IMR-90 (cell line): ENCODE data around the gene EAF2. TPM values are rescaled to one million over a fixed set of nuclear protein-coding genes. Genes with fewer than 3 reads are reported as not detected.

Experiments used
- ATAC-seq: fragments of 200-7000 bp; cut with Tn5 transposase; 2 replicates; pipeline ENCODE4 v1.9.1; 2020; ENCODE audit warnings: low read depth, mild to moderate bottlenecking, moderate library complexity
- BruUV-seq: library from RNA; stranded (reverse); fragments of 400-500 nt; replicated peaks from 2 replicates; lab custom pipeline; 2021; lab: Mats Ljungman, UMichigan
- CTCF ChIA-PET: fragments of 300-600 bp; formaldehyde crosslinking; extraction: SDS; loops from one replicate; lab custom pipeline; 2021; ENCODE audit warnings: antibody characterized with exemption; lab: Yijun Ruan, JAX
- POLR2A ChIA-PET: fragments of 300-600 bp; sonication (Branson Sonifier 250); formaldehyde crosslinking; loops from one replicate; lab custom pipeline; 2022; ENCODE audit warnings: antibody characterized with exemption; ENCODE audit not compliant: unreplicated experiment; lab: Charles Lee
- DNase-seq: peaks from one replicate; pipeline ENCODE4 v3.0.0; 2013
- H2AFZ ChIP-seq: replicated peaks from 2 replicates; pipeline ENCODE3; 2013; ENCODE audit warnings: low read length, mild to moderate bottlenecking; ENCODE audit not compliant: poor library complexity
- H2AK5ac ChIP-seq: 2 replicates; pipeline ENCODE4 v1.6.1; 2013; ENCODE audit warnings: low read depth, low read length, inconsistent platforms
- H2AK9ac ChIP-seq: replicated peaks from 2 replicates; pipeline ENCODE3; 2013; ENCODE audit warnings: mild to moderate bottlenecking, low read depth, low read length, moderate library complexity; ENCODE audit not compliant: poor library complexity
- H2BK120ac ChIP-seq: 2 replicates; pipeline ENCODE4 v1.6.1; 2013; ENCODE audit warnings: low read depth, low read length, inconsistent platforms
- H2BK15ac ChIP-seq: 3 replicates; pipeline ENCODE4 v1.6.1; 2013; ENCODE audit warnings: low read depth, low read length, inconsistent platforms
- H2BK20ac ChIP-seq: 2 replicates; pipeline ENCODE4 v1.6.1; 2013; ENCODE audit warnings: low read depth, mild to moderate bottlenecking, inconsistent platforms, low read length, moderate library complexity
- H2BK5ac ChIP-seq: 2 replicates; pipeline ENCODE4 v1.6.1; 2013; ENCODE audit warnings: mild to moderate bottlenecking, low read depth, low read length, inconsistent platforms; ENCODE audit not compliant: poor library complexity, severe bottlenecking
- H3K14ac ChIP-seq: replicated peaks from 2 replicates; pipeline ENCODE4 v1.6.1; 2013; ENCODE audit warnings: low read depth, low read length, inconsistent platforms
- H3K18ac ChIP-seq: 2 replicates; pipeline ENCODE4 v1.6.1; 2013; ENCODE audit warnings: low read depth, low read length, control low read depth
- H3K23ac ChIP-seq: 2 replicates; pipeline ENCODE4 v1.6.1; 2013; ENCODE audit warnings: low read depth, low read length, inconsistent platforms
- H3K27ac ChIP-seq: 2 replicates; pipeline ENCODE4 v1.5.1; 2013; ENCODE audit warnings: mild to moderate bottlenecking, control low read depth, low read length; ENCODE audit not compliant: insufficient read depth
- H3K27me3 ChIP-seq: 2 replicates; pipeline ENCODE4 v1.6.1; 2013; ENCODE audit warnings: low read length; ENCODE audit not compliant: control insufficient read depth, insufficient read depth
- H3K36me3 ChIP-seq: 2 replicates; pipeline ENCODE4 v1.6.1; 2013; ENCODE audit warnings: low read length, mixed read lengths; ENCODE audit not compliant: control insufficient read depth, insufficient read depth
- H3K4ac ChIP-seq: 2 replicates; pipeline ENCODE4 v1.6.1; 2013; ENCODE audit warnings: low read depth, low read length, inconsistent platforms
- H3K4me1 ChIP-seq: 2 replicates; pipeline ENCODE4 v1.6.1; 2013; ENCODE audit warnings: low read length, mixed read lengths; ENCODE audit not compliant: control insufficient read depth, insufficient read depth
- H3K4me2 ChIP-seq: 2 replicates; pipeline ENCODE4 v1.6.1; 2013; ENCODE audit warnings: low read depth, mild to moderate bottlenecking, control low read depth, low read length, moderate library complexity
- H3K4me3 ChIP-seq: 2 replicates; pipeline ENCODE4 v1.5.1; 2013; ENCODE audit warnings: low read depth, mild to moderate bottlenecking, control low read depth, low read length, moderate library complexity; ENCODE audit not compliant: insufficient read depth
- H3K56ac ChIP-seq: 2 replicates; pipeline ENCODE4 v1.6.1; 2013; ENCODE audit warnings: low read length, inconsistent platforms; ENCODE audit not compliant: insufficient read depth; ENCODE audit errors: extremely low read depth
- H3K79me1 ChIP-seq, 2 experiments: 2 replicates each; pipeline ENCODE4 v1.6.1; 2013; ENCODE audit warnings: low read length in 2 of 2, inconsistent platforms in 1 of 2, low read depth in 1 of 2
- H3K9ac ChIP-seq: 2 replicates; pipeline ENCODE4 v1.6.1; 2013; ENCODE audit warnings: low read depth, low read length, control low read depth
- H3K9me1 ChIP-seq: 2 replicates; pipeline ENCODE4 v1.6.1; 2013; ENCODE audit warnings: low read length, inconsistent platforms; ENCODE audit not compliant: insufficient read depth
- H3K9me3 ChIP-seq: 2 replicates; pipeline ENCODE4 v1.6.1; 2013; ENCODE audit warnings: low read length; ENCODE audit not compliant: control insufficient read depth, insufficient read depth
- H4K20me1 ChIP-seq: 2 replicates; pipeline ENCODE4 v1.6.1; 2013; ENCODE audit warnings: low read length, inconsistent platforms; ENCODE audit not compliant: insufficient read depth
- H4K5ac ChIP-seq: 2 replicates; pipeline ENCODE4 v1.6.1; 2013; ENCODE audit warnings: mild to moderate bottlenecking, low read depth, low read length, control low read depth
- H4K8ac ChIP-seq, 2 experiments: 2 replicates each; pipeline ENCODE4 v1.6.1; 2013; ENCODE audit warnings: low read depth in 2 of 2, low read length in 2 of 2, control low read depth in 1 of 2, inconsistent platforms in 1 of 2
- H4K91ac ChIP-seq: 2 replicates; pipeline ENCODE4 v1.6.1; 2013; ENCODE audit warnings: low read depth, low read length, inconsistent platforms; ENCODE audit not compliant: insufficient read depth
- BHLHE40 ChIP-seq: fragments of 150-350 bp; IDR thresholded peaks from 2 replicates; pipeline ENCODE4 v1.6.1; 2016; ENCODE audit warnings: mild to moderate bottlenecking, low read depth, low read length
- CEBPB ChIP-seq: IDR thresholded peaks from 2 replicates; pipeline ENCODE4 v1.6.1; 2012; ENCODE audit warnings: low read depth, low read length, improper control_type of control experiment
- CHD1 ChIP-seq: IDR thresholded peaks from 2 replicates; pipeline ENCODE4 v1.6.1; 2012; ENCODE audit warnings: low read depth, low read length, improper control_type of control experiment
- MAZ ChIP-seq: IDR thresholded peaks from 2 replicates; pipeline ENCODE4 v1.6.1; 2012; ENCODE audit warnings: low read depth, mild to moderate bottlenecking, low read length, improper control_type of control experiment, moderate library complexity, borderline replicate concordance
- RCOR1 ChIP-seq: IDR thresholded peaks from 2 replicates; pipeline ENCODE4 v1.6.1; 2012; ENCODE audit warnings: mild to moderate bottlenecking, low read length, improper control_type of control experiment; ENCODE audit not compliant: insufficient replicate concordance
- SMC3 ChIP-seq: fragments of 150-350 bp; IDR thresholded peaks from 2 replicates; pipeline ENCODE4 v1.6.1; 2016; ENCODE audit warnings: low read depth, mild to moderate bottlenecking, antibody characterized with exemption, low read length, moderate library complexity
- USF2 ChIP-seq: fragments of 150-350 bp; IDR thresholded peaks from 2 replicates; pipeline ENCODE4 v1.6.1; 2017; ENCODE audit warnings: mild to moderate bottlenecking, antibody characterized with exemption, low read length, low read depth
- WGBS, 2 experiments: methylation state at CpG; one replicate each; pipeline versions ENCODE4 v1.1.5 to v1.1.7; 2013; ENCODE audit warnings: missing lambda C conversion rate in 2 of 2; ENCODE audit not compliant: insufficient read length in 1 of 2; ENCODE audit errors: extremely low coverage in 2 of 2; 5-methylcytosine and 5-hydroxymethylcytosine counted together
- dilution Hi-C: fragments of 300-500 bp; cut with HindIII; formaldehyde crosslinking; loops from one replicate; pipeline ENCODE4 v1.14.3; 2018; ENCODE audit warnings: low sequenced_read_pairs; ENCODE audit not compliant: unreplicated experiment
- in situ Hi-C: fragments of 300-500 bp; cut with MboI; formaldehyde crosslinking; loops from 3 replicates; pipeline ENCODE4 v1.14.3; 2019; ENCODE audit warnings: low sequenced_read_pairs, inconsistent platforms, mixed read lengths
- intact Hi-C: fragments of 100-400 bp; cut with micrococcal nuclease; formaldehyde crosslinking; loops from 2 replicates; pipeline ENCODE4 v1.10.0; 2022
- polyA plus RNA-seq, 3 experiments: library from polyadenylated mRNA; depleted of rRNA; stranded (reverse); fragments of >200 nt; gene quantifications; 2 replicates each; pipeline ENCODE4 v1.2.3, GENCODE V29; 2012; ENCODE audit warnings: low replicate concordance in 1 of 3
- total RNA-seq: library from RNA; depleted of rRNA; stranded (reverse); fragments of >200 nt; gene quantifications from 2 replicates; pipeline ENCODE4 v1.2.3, GENCODE V29; 2012

EAF2 gene
- total and polyA plus RNA-seq, 2 of the 4 experiments (the other 2 are of a cell fraction) = 2.2 to 2.3 TPM

- Histone ChIP-seq H3K56ac (no peak overlapping the region), H4K91ac (no peak overlapping the region), H3K18ac (no peak overlapping the region), H3K4me2 (no peak overlapping the region), H2AK5ac (no peak overlapping the region), H4K5ac (no peak overlapping the region), H4K20me1 (no peaks in the 10 kb centered on the region), H3K4ac (no peak overlapping the region), H4K8ac (no peak overlapping the region), H2BK120ac (no peak overlapping the region), H3K9me1 (no peaks in the 10 kb centered on the region), H3K27ac (no peak overlapping the region), H3K23ac (no peak overlapping the region), H3K36me3 (no peaks in the 10 kb centered on the region), H3K14ac (no peak overlapping the region), H2BK5ac (no peak overlapping the region), H3K9ac (no peak overlapping the region), H2AK9ac (no peak overlapping the region), H2BK20ac (no peak overlapping the region), H2AFZ (no peak overlapping the region), H3K4me3 (no peak overlapping the region), H3K79me1 (no peaks in the 10 kb centered on the region), H3K27me3 (no peaks in the 10 kb centered on the region), H3K9me3 (no peaks in the 10 kb centered on the region), H3K4me1 (no peaks in the 10 kb centered on the region), H2BK15ac (no peak overlapping the region)
- no peak for ATAC-seq
- intact Hi-C loops (no loop called here), dilution Hi-C loops (no loop called here), in situ Hi-C loops (no loop called here)
- DNase-seq = no peak
- no CpG with 5 or more reads among the region's 1 CpG for WGBS, 2 experiments
- no TSS peak for BruUV-seq
- ChIA-PET CTCF (no interaction called here), POLR2A (no interaction called here)
- TF ChIP-seq SMC3 (no peak), MAZ (no peak), CHD1 (no peak), BHLHE40 (no peak), RCOR1 (no peak), USF2 (no peak), CEBPB (no peak)
Measured at GRCh38 chr3:121878411-121878810, 43.4 kb downstream of the EAF2 start.
